HCT116 (cell line): Measurements from ENCODE around the gene CHD1.

Source experiments
- EGR1 ChIP-seq: IDR thresholded peaks from 2 replicates; pipeline ENCODE4 v1.6.1; 2012; ENCODE audit warnings: low read depth
- EZH2 ChIP-seq: fragments of 200-600 bp; sonication (generic); IDR thresholded peaks from 2 replicates; pipeline ENCODE4 v1.6.1; 2017; ENCODE audit warnings: antibody characterized with exemption, mixed run types
- EZH2phosphoT487 ChIP-seq: fragments of 200-600 bp; IDR thresholded peaks from 2 replicates; pipeline ENCODE4 v1.6.1; 2018; ENCODE audit warnings: antibody characterized with exemption, borderline replicate concordance
- JUND ChIP-seq: IDR thresholded peaks from 2 replicates; pipeline ENCODE4 v1.6.1; 2012
- POLR2A ChIP-seq: IDR thresholded peaks from 2 replicates; pipeline ENCODE4 v1.7.0; 2011; ENCODE audit warnings: borderline replicate concordance; ENCODE audit not compliant: insufficient read depth, insufficient read length; ENCODE audit errors: extremely low read depth
- POLR2AphosphoS5 ChIP-seq: IDR thresholded peaks from 2 replicates; pipeline ENCODE4 v1.6.1; 2011; ENCODE audit warnings: mild to moderate bottlenecking, low read depth, low read length, moderate library complexity
- RAD21 ChIP-seq: IDR thresholded peaks from 2 replicates; pipeline ENCODE4 v1.6.1; 2012; ENCODE audit warnings: low read depth, mild to moderate bottlenecking
- SP1 ChIP-seq: IDR thresholded peaks from 2 replicates; pipeline ENCODE4 v1.6.1; 2012; ENCODE audit warnings: low read depth
- TCF7L2 ChIP-seq: IDR thresholded peaks from 2 replicates; pipeline ENCODE4 v1.7.0; 2011; ENCODE audit warnings: borderline replicate concordance, inconsistent platforms; ENCODE audit not compliant: insufficient read depth, insufficient read length; ENCODE audit errors: extremely low read depth
- ZFX ChIP-seq: fragments of 450-650 bp; IDR thresholded peaks from 2 replicates; pipeline ENCODE4 v1.6.1; 2017
- TF ChIP-seq, protein P1 (sequence below), 3 experiments: fragments of 200-600 bp in 1 of 3; sonication (generic) in 1 of 3; IDR thresholded peaks in 2 of 3; conservative IDR thresholded peaks in 1 of 3; 2 replicates each; pipeline ENCODE4 v1.5.1; 2012 to 2017; ENCODE audit warnings: low read depth in 2 of 3, low read length in 2 of 3, antibody characterized with exemption in 1 of 3, borderline replicate concordance in 1 of 3, control low read depth in 1 of 3, mild to moderate bottlenecking in 1 of 3, mixed read lengths in 1 of 3, mixed run types in 1 of 3, moderate library complexity in 1 of 3; ENCODE audit not compliant: insufficient read depth in 1 of 3
- TF ChIP-seq, protein P2 (sequence below): IDR thresholded peaks from 2 replicates; pipeline ENCODE4 v1.6.1; 2012
- TF ChIP-seq, protein P3 (sequence below): IDR thresholded peaks from 2 replicates; pipeline ENCODE4 v1.6.1; 2012; ENCODE audit warnings: low read depth

DNA sequence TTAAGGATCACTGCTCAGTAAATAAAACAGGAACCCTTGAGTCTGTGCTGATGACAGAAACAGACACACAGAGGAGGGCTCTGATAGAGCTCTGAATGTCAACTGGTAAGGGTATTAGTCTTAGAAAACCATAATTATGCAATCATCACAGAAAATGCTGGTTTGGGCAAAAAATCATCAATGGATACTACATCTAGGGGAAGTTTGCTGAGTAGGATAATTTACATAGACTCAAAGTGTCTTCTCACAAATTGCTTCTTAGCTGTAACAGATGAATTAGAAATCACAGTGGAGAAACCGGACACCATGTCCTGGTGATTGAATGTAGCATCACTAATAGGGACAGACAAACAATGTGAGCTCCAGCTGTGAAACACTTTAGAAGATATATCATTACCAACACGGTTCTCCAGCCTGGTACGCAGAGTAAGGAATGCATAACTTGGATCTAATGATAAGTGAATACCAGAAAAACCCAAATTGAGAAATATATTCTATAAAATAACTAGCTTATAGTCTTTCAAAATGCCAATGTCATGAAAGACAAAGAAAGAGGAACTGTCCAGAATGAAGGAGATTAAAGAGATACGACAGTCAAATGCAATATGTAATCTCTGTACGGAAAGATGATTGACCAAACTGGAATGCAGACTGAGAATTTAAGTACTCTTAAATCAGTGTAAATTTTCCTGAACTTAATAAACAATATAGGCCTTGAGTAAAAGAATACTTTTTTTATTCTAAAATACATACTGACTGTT is 17.3 kb downstream of the CHD1 start:
- TF ChIP-seq POLR2A (no peak), EZH2 (no peak), RAD21 (no peak), JUND (no peak), POLR2AphosphoS5 (no peak), ZFX (no peak), EGR1 (no peak), SP1 (no peak), EZH2phosphoT487 (no peak), TCF7L2 (no peak)
- TF ChIP-seq, protein P1, sequence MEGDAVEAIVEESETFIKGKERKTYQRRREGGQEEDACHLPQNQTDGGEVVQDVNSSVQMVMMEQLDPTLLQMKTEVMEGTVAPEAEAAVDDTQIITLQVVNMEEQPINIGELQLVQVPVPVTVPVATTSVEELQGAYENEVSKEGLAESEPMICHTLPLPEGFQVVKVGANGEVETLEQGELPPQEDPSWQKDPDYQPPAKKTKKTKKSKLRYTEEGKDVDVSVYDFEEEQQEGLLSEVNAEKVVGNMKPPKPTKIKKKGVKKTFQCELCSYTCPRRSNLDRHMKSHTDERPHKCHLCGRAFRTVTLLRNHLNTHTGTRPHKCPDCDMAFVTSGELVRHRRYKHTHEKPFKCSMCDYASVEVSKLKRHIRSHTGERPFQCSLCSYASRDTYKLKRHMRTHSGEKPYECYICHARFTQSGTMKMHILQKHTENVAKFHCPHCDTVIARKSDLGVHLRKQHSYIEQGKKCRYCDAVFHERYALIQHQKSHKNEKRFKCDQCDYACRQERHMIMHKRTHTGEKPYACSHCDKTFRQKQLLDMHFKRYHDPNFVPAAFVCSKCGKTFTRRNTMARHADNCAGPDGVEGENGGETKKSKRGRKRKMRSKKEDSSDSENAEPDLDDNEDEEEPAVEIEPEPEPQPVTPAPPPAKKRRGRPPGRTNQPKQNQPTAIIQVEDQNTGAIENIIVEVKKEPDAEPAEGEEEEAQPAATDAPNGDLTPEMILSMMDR (IDR thresholded peaks at IDR 0.05 in 2 of 3, conservative IDR thresholded peaks at IDR 0.05 in 1 of 3; ENCODE audit: borderline replicate concordance in 1 of 3, insufficient read depth in 1 of 3, low read depth in 2 of 3, low read length in 2 of 3): no peak
- TF ChIP-seq, protein P2, sequence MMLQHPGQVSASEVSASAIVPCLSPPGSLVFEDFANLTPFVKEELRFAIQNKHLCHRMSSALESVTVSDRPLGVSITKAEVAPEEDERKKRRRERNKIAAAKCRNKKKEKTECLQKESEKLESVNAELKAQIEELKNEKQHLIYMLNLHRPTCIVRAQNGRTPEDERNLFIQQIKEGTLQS: no peak
- TF ChIP-seq, protein P3, sequence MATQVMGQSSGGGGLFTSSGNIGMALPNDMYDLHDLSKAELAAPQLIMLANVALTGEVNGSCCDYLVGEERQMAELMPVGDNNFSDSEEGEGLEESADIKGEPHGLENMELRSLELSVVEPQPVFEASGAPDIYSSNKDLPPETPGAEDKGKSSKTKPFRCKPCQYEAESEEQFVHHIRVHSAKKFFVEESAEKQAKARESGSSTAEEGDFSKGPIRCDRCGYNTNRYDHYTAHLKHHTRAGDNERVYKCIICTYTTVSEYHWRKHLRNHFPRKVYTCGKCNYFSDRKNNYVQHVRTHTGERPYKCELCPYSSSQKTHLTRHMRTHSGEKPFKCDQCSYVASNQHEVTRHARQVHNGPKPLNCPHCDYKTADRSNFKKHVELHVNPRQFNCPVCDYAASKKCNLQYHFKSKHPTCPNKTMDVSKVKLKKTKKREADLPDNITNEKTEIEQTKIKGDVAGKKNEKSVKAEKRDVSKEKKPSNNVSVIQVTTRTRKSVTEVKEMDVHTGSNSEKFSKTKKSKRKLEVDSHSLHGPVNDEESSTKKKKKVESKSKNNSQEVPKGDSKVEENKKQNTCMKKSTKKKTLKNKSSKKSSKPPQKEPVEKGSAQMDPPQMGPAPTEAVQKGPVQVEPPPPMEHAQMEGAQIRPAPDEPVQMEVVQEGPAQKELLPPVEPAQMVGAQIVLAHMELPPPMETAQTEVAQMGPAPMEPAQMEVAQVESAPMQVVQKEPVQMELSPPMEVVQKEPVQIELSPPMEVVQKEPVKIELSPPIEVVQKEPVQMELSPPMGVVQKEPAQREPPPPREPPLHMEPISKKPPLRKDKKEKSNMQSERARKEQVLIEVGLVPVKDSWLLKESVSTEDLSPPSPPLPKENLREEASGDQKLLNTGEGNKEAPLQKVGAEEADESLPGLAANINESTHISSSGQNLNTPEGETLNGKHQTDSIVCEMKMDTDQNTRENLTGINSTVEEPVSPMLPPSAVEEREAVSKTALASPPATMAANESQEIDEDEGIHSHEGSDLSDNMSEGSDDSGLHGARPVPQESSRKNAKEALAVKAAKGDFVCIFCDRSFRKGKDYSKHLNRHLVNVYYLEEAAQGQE: no peak
